ENCODE measurements around the gene IPO13.

DNA sequence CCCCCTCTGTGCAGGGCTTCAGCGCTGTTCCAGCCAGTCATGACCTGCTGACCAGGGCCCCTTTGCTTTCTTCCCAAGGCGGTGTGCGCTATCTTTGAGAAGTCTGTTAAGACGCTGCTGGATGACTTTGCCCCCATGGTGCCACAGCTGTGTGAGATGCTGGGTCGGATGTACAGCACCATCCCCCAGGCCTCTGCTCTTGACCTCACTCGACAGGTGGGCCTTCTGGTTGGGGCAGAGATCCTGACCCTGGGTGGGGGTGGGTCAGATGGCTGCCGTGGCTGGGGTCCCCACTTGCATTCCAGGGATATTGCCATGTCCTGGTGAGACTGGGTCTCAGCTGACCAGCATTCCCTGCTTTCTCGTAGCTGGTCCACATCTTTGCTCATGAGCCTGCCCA lies 14.0 kb downstream of the IPO13 start:
- TF ChIP-seq, protein P1, sequence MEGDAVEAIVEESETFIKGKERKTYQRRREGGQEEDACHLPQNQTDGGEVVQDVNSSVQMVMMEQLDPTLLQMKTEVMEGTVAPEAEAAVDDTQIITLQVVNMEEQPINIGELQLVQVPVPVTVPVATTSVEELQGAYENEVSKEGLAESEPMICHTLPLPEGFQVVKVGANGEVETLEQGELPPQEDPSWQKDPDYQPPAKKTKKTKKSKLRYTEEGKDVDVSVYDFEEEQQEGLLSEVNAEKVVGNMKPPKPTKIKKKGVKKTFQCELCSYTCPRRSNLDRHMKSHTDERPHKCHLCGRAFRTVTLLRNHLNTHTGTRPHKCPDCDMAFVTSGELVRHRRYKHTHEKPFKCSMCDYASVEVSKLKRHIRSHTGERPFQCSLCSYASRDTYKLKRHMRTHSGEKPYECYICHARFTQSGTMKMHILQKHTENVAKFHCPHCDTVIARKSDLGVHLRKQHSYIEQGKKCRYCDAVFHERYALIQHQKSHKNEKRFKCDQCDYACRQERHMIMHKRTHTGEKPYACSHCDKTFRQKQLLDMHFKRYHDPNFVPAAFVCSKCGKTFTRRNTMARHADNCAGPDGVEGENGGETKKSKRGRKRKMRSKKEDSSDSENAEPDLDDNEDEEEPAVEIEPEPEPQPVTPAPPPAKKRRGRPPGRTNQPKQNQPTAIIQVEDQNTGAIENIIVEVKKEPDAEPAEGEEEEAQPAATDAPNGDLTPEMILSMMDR (IDR thresholded peaks at IDR 0.05): no peak
- TF ChIP-seq POLR2A (IDR thresholded peaks at IDR 0.05): no peak
